Stimulated activated CD4-positive, alpha-beta T cell treated with anti-CD3 and anti-CD28 coated beads, Interleukin-1b, Interleukin-23, amount 100 ng/mL, for 24 hours (primary cell): ENCODE measurements around the gene KCNK3.

ENCODE experiments used
- DNase-seq, 4 experiments: peaks; one replicate each; pipeline ENCODE4 v3.0.0-alpha.2; 2020; ENCODE audit warnings: low read depth in 4 of 4, low spot score in 1 of 4

The KCNK3 gene

GRCh38 chr2:26687801-26688200 lies 4.7 kb upstream of the KCNK3 start:
- no peak for DNase-seq

GRCh38 chr2:26691161-26691560 lies 1.4 kb upstream of the KCNK3 start:
- DNase-seq = no peak

- DNase-seq = no peak
These were observed 642 bp upstream of the KCNK3 start for GRCh38 chr2:26691881-26692278.

- DNase-seq = no peak
These were observed 651 bp downstream of the KCNK3 start for GRCh38 chr2:26692897-26693849.

- DNase-seq = no peak
These were observed 1.5 kb downstream of the KCNK3 start for GRCh38 chr2:26694001-26694400.

- no peak for DNase-seq
These were observed 3.9 kb downstream of the KCNK3 start for GRCh38 chr2:26696351-26696816.

GRCh38 chr2:26697425-26697824 lies 4.9 kb downstream of the KCNK3 start:
- no peak for DNase-seq

- DNase-seq = no peak
These were observed 6.8 kb downstream of the KCNK3 start for GRCh38 chr2:26699295-26699694.

- DNase-seq = no peak
These were observed 7.6 kb downstream of the KCNK3 start for GRCh38 chr2:26700078-26700477.

GRCh38 chr2:26701596-26701995 lies 9.1 kb downstream of the KCNK3 start:
- no peak for DNase-seq

- DNase-seq = no peak
These were observed 9.5 kb downstream of the KCNK3 start for GRCh38 chr2:26702025-26702424.

- DNase-seq = no peak
These were observed 12.0 kb downstream of the KCNK3 start for GRCh38 chr2:26704441-26704977.

GRCh38 chr2:26705126-26705525 lies 12.6 kb downstream of the KCNK3 start:
- no peak for DNase-seq

GRCh38 chr2:26706093-26706492 lies 13.6 kb downstream of the KCNK3 start:
- DNase-seq = no peak

- DNase-seq = no peak
These were observed 14.3 kb downstream of the KCNK3 start for GRCh38 chr2:26706616-26707473.

GRCh38 chr2:26707747-26708146 lies 15.2 kb downstream of the KCNK3 start:
- DNase-seq = no peak

GRCh38 chr2:26708457-26708856 lies 15.9 kb downstream of the KCNK3 start:
- DNase-seq = no peak

- no peak for DNase-seq
These were observed 17.0 kb downstream of the KCNK3 start for GRCh38 chr2:26709323-26710110.

- no peak for DNase-seq
These were observed 17.6 kb downstream of the KCNK3 start for GRCh38 chr2:26710145-26710544.

- DNase-seq = no peak
These were observed 18.4 kb downstream of the KCNK3 start for GRCh38 chr2:26710743-26711456.
